ENCODE results near the gene LRP1.

DNA sequence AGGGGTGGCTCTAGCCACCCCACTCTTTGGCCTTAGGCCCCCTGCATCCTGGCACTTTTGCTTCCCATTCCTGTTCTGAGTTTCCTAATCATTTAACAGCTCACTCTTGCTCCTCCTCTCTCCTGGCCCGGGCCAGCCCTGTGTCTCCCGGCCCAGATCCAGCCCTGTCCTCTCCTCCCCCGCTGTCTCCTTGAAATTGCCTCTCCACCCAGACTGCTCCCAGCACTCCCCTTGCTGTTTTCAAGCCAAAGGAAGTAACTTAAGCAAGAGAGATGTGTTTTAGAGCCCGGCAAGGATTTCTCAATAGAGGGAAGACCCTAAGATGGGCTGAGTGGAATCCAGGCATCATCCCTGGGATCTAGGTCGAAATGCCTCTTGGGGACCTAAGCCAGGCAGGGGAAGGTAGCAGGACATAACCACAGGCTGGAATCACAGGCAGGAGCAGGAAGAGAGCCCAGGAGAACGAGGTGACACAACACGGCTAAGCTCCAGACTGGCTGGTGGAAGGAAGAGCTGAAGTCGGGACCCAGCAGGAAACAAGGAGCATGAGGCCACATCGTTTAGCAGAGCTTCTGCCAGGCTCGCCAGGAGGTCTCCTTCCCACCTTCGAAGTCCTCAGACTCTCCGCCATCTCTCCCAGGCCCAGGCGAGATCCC is 21.1 kb downstream of the LRP1 start:
- TF ChIP-seq POLR2AphosphoS5 (IDR thresholded peaks at IDR 0.05; ENCODE audit: low read depth, low read length), result no peak
- TF ChIP-seq, protein P1, sequence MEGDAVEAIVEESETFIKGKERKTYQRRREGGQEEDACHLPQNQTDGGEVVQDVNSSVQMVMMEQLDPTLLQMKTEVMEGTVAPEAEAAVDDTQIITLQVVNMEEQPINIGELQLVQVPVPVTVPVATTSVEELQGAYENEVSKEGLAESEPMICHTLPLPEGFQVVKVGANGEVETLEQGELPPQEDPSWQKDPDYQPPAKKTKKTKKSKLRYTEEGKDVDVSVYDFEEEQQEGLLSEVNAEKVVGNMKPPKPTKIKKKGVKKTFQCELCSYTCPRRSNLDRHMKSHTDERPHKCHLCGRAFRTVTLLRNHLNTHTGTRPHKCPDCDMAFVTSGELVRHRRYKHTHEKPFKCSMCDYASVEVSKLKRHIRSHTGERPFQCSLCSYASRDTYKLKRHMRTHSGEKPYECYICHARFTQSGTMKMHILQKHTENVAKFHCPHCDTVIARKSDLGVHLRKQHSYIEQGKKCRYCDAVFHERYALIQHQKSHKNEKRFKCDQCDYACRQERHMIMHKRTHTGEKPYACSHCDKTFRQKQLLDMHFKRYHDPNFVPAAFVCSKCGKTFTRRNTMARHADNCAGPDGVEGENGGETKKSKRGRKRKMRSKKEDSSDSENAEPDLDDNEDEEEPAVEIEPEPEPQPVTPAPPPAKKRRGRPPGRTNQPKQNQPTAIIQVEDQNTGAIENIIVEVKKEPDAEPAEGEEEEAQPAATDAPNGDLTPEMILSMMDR (IDR thresholded peaks at IDR 0.05), result no peak
- TF ChIP-seq, protein P2, sequence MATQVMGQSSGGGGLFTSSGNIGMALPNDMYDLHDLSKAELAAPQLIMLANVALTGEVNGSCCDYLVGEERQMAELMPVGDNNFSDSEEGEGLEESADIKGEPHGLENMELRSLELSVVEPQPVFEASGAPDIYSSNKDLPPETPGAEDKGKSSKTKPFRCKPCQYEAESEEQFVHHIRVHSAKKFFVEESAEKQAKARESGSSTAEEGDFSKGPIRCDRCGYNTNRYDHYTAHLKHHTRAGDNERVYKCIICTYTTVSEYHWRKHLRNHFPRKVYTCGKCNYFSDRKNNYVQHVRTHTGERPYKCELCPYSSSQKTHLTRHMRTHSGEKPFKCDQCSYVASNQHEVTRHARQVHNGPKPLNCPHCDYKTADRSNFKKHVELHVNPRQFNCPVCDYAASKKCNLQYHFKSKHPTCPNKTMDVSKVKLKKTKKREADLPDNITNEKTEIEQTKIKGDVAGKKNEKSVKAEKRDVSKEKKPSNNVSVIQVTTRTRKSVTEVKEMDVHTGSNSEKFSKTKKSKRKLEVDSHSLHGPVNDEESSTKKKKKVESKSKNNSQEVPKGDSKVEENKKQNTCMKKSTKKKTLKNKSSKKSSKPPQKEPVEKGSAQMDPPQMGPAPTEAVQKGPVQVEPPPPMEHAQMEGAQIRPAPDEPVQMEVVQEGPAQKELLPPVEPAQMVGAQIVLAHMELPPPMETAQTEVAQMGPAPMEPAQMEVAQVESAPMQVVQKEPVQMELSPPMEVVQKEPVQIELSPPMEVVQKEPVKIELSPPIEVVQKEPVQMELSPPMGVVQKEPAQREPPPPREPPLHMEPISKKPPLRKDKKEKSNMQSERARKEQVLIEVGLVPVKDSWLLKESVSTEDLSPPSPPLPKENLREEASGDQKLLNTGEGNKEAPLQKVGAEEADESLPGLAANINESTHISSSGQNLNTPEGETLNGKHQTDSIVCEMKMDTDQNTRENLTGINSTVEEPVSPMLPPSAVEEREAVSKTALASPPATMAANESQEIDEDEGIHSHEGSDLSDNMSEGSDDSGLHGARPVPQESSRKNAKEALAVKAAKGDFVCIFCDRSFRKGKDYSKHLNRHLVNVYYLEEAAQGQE (IDR thresholded peaks at IDR 0.05; ENCODE audit: insufficient read depth in 1 of 2, low read depth in 2 of 2, low read length in 1 of 2), result no peak
